HepG2 (cell line): ENCODE data around the gene SSTR5. TPM values are rescaled to one million over a fixed set of nuclear protein-coding genes. Genes with fewer than 3 reads are reported as not detected.

Experiments
- CENPT ChIP-seq: sonication (generic); formaldehyde crosslinking; IDR thresholded peaks from 2 replicates; pipeline ENCODE4 v1.8.0; 2022; ENCODE audit warnings: low read depth, mild to moderate bottlenecking, moderate library complexity, missing genetic modification reagents
- CREM ChIP-seq, 2 experiments: sonication (generic) in 1 of 2; formaldehyde crosslinking in 1 of 2; IDR thresholded peaks; 2 replicates each; pipeline versions ENCODE4 v1.4.0 to v1.6.1; 2016 to 2020; ENCODE audit warnings: antibody characterized with exemption in 1 of 2, mild to moderate bottlenecking in 1 of 2, missing genetic modification reagents in 1 of 2
- DMAP1 ChIP-seq: IDR thresholded peaks from 2 replicates; pipeline ENCODE4 v1.6.1; 2016
- DR1 ChIP-seq: sonication (generic); formaldehyde crosslinking; IDR thresholded peaks from 2 replicates; pipeline ENCODE4 v1.8.0; 2021; ENCODE audit warnings: mild to moderate bottlenecking, missing genetic modification reagents, inconsistent platforms
- HMGA1 ChIP-seq: sonication (generic); formaldehyde crosslinking; conservative IDR thresholded peaks from 2 replicates; pipeline ENCODE4 v1.4.0; 2020; ENCODE audit warnings: missing genetic modification reagents
- KMT2B ChIP-seq: IDR thresholded peaks from 2 replicates; pipeline ENCODE4 v1.6.1; 2016; ENCODE audit warnings: missing genetic modification reagents, missing compliant biosample characterization
- MIER3 ChIP-seq: IDR thresholded peaks from 2 replicates; pipeline ENCODE4 v1.6.1; 2016; ENCODE audit warnings: missing compliant biosample characterization, borderline replicate concordance
- NRL ChIP-seq: sonication (generic); formaldehyde crosslinking; IDR thresholded peaks from 2 replicates; pipeline ENCODE4 v1.5.0; 2020; ENCODE audit warnings: missing genetic modification reagents, mild to moderate bottlenecking, moderate library complexity, borderline replicate concordance
- REXO4 ChIP-seq: sonication (generic); formaldehyde crosslinking; IDR thresholded peaks from 2 replicates; pipeline ENCODE4 v1.8.0; 2022; ENCODE audit warnings: missing genetic modification reagents, mild to moderate bottlenecking, borderline replicate concordance
- SNAPC2 ChIP-seq: sonication (generic); formaldehyde crosslinking; IDR thresholded peaks from 2 replicates; pipeline ENCODE4 v1.8.1; 2022; ENCODE audit warnings: mild to moderate bottlenecking, missing genetic modification reagents
- ZKSCAN1 ChIP-seq: fragments of 150-350 bp; IDR thresholded peaks from 2 replicates; pipeline ENCODE4 v1.6.1; 2014; ENCODE audit warnings: low read length
- ZNF17 ChIP-seq: sonication (generic); formaldehyde crosslinking; IDR thresholded peaks from 2 replicates; pipeline ENCODE4 v1.5.0; 2020; ENCODE audit warnings: mild to moderate bottlenecking, missing genetic modification reagents
- ZNF24 ChIP-seq: fragments of 450-650 bp; IDR thresholded peaks from 2 replicates; pipeline ENCODE4 v1.6.1; 2017; ENCODE audit warnings: antibody characterized with exemption, mild to moderate bottlenecking
- ZNF30 ChIP-seq: sonication (generic); formaldehyde crosslinking; IDR thresholded peaks from 2 replicates; pipeline ENCODE4 v1.5.0; 2020; ENCODE audit warnings: mild to moderate bottlenecking, missing genetic modification reagents
- ZNF335 ChIP-seq: sonication (generic); formaldehyde crosslinking; IDR thresholded peaks from 2 replicates; pipeline ENCODE4 v1.4.0; 2020; ENCODE audit warnings: missing genetic modification reagents
- ZNF790 ChIP-seq: sonication (generic); formaldehyde crosslinking; IDR thresholded peaks from 2 replicates; pipeline ENCODE4 v1.8.0; 2022; ENCODE audit warnings: missing genetic modification reagents, mild to moderate bottlenecking, borderline replicate concordance
- ZNF841 ChIP-seq: sonication (generic); formaldehyde crosslinking; IDR thresholded peaks from 2 replicates; pipeline ENCODE4 v1.8.1; 2023; ENCODE audit warnings: missing genetic modification reagents, borderline replicate concordance
- ZNF883 ChIP-seq: sonication (generic); formaldehyde crosslinking; IDR thresholded peaks from 2 replicates; pipeline ENCODE4 v1.5.1; 2020; ENCODE audit warnings: mild to moderate bottlenecking, missing genetic modification reagents; ENCODE audit errors: not compliant biosample characterization
- ZSCAN31 ChIP-seq: sonication (generic); formaldehyde crosslinking; IDR thresholded peaks from 2 replicates; pipeline ENCODE4 v1.5.0; 2020; ENCODE audit warnings: low read depth, mild to moderate bottlenecking, missing genetic modification reagents
- polyA plus RNA-seq, 8 experiments: library from polyadenylated mRNA; depleted of rRNA in 3 of 8; stranded (reverse) in 7 of 8; unstranded in 1 of 8; fragments of >200 nt; fragmentation: Illumina TruSeq in 4 of 8; extraction: Trizol in 4 of 8; gene quantifications; 2 replicates each; pipeline versions ENCODE4 v1.2.1 to v1.2.3, GENCODE V29; 2011 to 2016; ENCODE audit warnings: low read depth in 4 of 8, missing spikeins in 1 of 8, mixed read lengths in 1 of 8; ENCODE audit not compliant: insufficient read depth in 1 of 8
- total RNA-seq, 5 experiments: library from RNA; depleted of rRNA; stranded (reverse); fragments of >200 nt; fragmentation: Illumina TruSeq; extraction: Trizol; gene quantifications; 2 replicates each; pipeline ENCODE4 v1.2.3, GENCODE V29; 2016; ENCODE audit warnings: low read depth in 1 of 5
- TF ChIP-seq, protein P1 (sequence below): sonication (generic); formaldehyde crosslinking; IDR thresholded peaks from 2 replicates; pipeline ENCODE4 v1.4.0; 2020; ENCODE audit warnings: missing genetic modification reagents
- TF ChIP-seq, protein P2 (sequence below): sonication (generic); formaldehyde crosslinking; IDR thresholded peaks from 2 replicates; pipeline ENCODE4 v1.4.0; 2020; ENCODE audit warnings: missing genetic modification reagents, borderline replicate concordance
- TF ChIP-seq, protein P3 (sequence below): sonication (generic); formaldehyde crosslinking; IDR thresholded peaks from 2 replicates; pipeline ENCODE4 v1.9.0; 2022; ENCODE audit warnings: low read depth, missing genetic modification reagents
- TF ChIP-seq, protein P4 (sequence below): sonication (generic); formaldehyde crosslinking; IDR thresholded peaks from 2 replicates; pipeline ENCODE4 v1.4.0; 2020; ENCODE audit warnings: missing genetic modification reagents, mild to moderate bottlenecking, borderline replicate concordance

The SSTR5 gene
- total and polyA plus RNA-seq, 2 of the 13 experiments (the other 11 are each of a cell fraction or from before 2014, with no cell fraction given) = 0.20 to 0.49 TPM

DNA sequence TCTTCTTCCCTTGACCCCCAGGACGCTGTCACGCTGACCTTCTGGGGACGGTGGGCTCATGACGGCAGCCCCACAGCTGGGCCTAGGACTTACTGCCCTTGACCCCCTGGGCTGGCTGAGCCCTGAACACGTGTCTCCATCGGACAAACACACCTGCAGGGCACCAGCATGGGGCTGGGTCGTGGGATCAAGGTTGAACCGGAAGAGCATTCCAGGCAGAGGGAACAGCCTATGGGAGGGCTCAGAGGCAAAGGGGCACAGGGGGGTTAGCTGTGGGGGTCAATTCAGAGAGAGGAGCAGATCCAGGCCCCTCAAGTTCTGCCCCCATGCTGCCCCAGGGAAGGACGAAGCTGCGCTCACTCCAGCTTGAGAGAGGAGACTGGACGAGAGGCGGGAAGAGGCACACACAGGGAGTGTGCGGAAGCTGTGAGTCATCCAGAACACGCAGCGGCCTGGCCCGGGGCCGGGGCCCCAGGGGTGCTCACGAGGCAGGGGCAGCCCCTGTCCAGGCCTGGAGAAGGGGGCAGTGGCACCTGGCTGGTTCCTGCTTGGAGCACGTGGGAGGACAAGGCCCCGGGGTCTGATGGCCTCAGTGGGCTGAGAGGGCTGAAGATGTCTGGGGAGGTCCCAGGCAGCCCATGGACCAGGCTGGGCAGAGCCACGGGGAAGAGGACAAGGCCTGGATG lies 9.9 kb downstream of the SSTR5 start (continued):
- TF ChIP-seq SNAPC2 (CRISPR knock-in tag) (peak; percentile 85; the same call in 1 of the 2 replicates), NRL (peak; percentile 84; the same call in 1 of the 2 replicates), KMT2B (CRISPR knock-in tag) (peak; percentile 47; the same call in 1 of the 2 replicates), CENPT (CRISPR knock-in tag) (no peak), ZNF30 (peak; percentile 91), ZNF883 (CRISPR knock-in tag) (peak; percentile 87), ZNF24 (no peak), ZKSCAN1 (peak; percentile 46; the same call in 1 of the 2 replicates), HMGA1 (no peak), ZNF17 (CRISPR knock-in tag) (no peak), MIER3 (CRISPR knock-in tag) (peak; percentile 94), ZSCAN31 (CRISPR knock-in tag) (peak; percentile 88), ZNF335 (CRISPR knock-in tag) (peak; percentile 91), DR1 (CRISPR knock-in tag) (no peak; the same call in 1 of the 2 replicates), ZNF790 (peak; percentile 95; the same call in 1 of the 2 replicates), DMAP1 (CRISPR knock-in tag) (peak; percentile 92), CREM (IDR thresholded peaks at IDR 0.05) (peak; percentile 77), CREM (CRISPR knock-in tag; IDR thresholded peaks at IDR 0.05) (no peak), ZNF841 (CRISPR knock-in tag) (peak; percentile 63; the same call in 1 of the 2 replicates), REXO4 (CRISPR knock-in tag) (peak; percentile 80)
- TF ChIP-seq, protein P1, sequence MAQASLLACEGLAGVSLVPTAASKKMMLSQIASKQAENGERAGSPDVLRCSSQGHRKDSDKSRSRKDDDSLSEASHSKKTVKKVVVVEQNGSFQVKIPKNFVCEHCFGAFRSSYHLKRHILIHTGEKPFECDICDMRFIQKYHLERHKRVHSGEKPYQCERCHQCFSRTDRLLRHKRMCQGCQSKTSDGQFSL (CRISPR knock-in tag) = peak; percentile 82; the same call in 1 of the 2 replicates
- TF ChIP-seq, protein P2, sequence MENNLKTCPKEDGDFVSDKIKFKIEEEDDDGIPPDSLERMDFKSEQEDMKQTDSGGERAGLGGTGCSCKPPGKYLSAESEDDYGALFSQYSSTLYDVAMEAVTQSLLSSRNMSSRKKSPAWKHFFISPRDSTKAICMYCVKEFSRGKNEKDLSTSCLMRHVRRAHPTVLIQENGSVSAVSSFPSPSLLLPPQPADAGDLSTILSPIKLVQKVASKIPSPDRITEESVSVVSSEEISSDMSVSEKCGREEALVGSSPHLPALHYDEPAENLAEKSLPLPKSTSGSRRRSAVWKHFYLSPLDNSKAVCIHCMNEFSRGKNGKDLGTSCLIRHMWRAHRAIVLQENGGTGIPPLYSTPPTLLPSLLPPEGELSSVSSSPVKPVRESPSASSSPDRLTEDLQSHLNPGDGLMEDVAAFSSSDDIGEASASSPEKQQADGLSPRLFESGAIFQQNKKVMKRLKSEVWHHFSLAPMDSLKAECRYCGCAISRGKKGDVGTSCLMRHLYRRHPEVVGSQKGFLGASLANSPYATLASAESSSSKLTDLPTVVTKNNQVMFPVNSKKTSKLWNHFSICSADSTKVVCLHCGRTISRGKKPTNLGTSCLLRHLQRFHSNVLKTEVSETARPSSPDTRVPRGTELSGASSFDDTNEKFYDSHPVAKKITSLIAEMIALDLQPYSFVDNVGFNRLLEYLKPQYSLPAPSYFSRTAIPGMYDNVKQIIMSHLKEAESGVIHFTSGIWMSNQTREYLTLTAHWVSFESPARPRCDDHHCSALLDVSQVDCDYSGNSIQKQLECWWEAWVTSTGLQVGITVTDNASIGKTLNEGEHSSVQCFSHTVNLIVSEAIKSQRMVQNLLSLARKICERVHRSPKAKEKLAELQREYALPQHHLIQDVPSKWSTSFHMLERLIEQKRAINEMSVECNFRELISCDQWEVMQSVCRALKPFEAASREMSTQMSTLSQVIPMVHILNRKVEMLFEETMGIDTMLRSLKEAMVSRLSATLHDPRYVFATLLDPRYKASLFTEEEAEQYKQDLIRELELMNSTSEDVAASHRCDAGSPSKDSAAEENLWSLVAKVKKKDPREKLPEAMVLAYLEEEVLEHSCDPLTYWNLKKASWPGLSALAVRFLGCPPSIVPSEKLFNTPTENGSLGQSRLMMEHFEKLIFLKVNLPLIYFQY (CRISPR knock-in tag) = peak; percentile 75; the same call in 1 of the 2 replicates
- TF ChIP-seq, protein P3, sequence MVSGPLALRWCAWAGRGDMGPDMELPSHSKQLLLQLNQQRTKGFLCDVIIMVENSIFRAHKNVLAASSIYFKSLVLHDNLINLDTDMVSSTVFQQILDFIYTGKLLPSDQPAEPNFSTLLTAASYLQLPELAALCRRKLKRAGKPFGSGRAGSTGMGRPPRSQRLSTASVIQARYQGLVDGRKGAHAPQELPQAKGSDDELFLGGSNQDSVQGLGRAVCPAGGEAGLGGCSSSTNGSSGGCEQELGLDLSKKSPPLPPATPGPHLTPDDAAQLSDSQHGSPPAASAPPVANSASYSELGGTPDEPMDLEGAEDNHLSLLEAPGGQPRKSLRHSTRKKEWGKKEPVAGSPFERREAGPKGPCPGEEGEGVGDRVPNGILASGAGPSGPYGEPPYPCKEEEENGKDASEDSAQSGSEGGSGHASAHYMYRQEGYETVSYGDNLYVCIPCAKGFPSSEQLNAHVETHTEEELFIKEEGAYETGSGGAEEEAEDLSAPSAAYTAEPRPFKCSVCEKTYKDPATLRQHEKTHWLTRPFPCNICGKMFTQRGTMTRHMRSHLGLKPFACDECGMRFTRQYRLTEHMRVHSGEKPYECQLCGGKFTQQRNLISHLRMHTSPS (CRISPR knock-in tag) = peak; percentile 90; the same call in 1 of the 2 replicates
- TF ChIP-seq, protein P4, sequence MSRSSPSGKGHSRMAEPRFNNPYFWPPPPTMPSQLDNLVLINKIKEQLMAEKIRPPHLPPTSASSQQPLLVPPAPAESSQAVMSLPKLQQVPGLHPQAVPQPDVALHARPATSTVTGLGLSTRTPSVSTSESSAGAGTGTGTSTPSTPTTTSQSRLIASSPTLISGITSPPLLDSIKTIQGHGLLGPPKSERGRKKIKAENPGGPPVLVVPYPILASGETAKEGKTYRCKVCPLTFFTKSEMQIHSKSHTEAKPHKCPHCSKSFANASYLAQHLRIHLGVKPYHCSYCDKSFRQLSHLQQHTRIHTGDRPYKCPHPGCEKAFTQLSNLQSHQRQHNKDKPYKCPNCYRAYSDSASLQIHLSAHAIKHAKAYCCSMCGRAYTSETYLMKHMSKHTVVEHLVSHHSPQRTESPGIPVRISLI (CRISPR knock-in tag) = peak; percentile 42; the same call in 1 of the 2 replicates
